Small intestine (tissue), 7 donors: ENCODE results near the gene DECR2. TPM values are rescaled to one million over a fixed set of nuclear protein-coding genes. Genes with fewer than 3 reads are reported as not detected.

Experiments
- DNase-seq, 2 donors: peaks; one replicate each; pipeline versions ENCODE4 v3.0.0 to v3.0.0-alpha.2; 2013
- FAIRE-seq: peaks from 2 replicates; lab custom pipeline; 2012; peaks lifted over from hg19 to GRCh38; lab: Jason Lieb, UNC
- H3K27ac ChIP-seq, 3 donors: one replicate each; pipeline ENCODE4 v1.5.1; 2013; ENCODE audit warnings: low read length in 2 of 3, mild to moderate bottlenecking in 2 of 3, control low read depth in 1 of 3, inconsistent platforms in 1 of 3, low read depth in 1 of 3, moderate library complexity in 1 of 3
- H3K27me3 ChIP-seq, 3 donors: one replicate each; pipeline ENCODE4 v1.6.1; 2013; ENCODE audit warnings: low read length in 3 of 3, inconsistent platforms in 1 of 3; ENCODE audit not compliant: control insufficient read depth in 3 of 3, insufficient read depth in 3 of 3
- H3K36me3 ChIP-seq, 3 donors: one replicate each; pipeline ENCODE4 v1.6.1; 2013; ENCODE audit warnings: low read length in 3 of 3, inconsistent platforms in 1 of 3, low read depth in 1 of 3, mild to moderate bottlenecking in 1 of 3, moderate library complexity in 1 of 3; ENCODE audit not compliant: control insufficient read depth in 3 of 3, insufficient read depth in 2 of 3
- H3K4me1 ChIP-seq, 3 donors: one replicate each; pipeline ENCODE4 v1.6.1; 2013; ENCODE audit warnings: low read length in 2 of 3, inconsistent platforms in 1 of 3, low read depth in 1 of 3, mild to moderate bottlenecking in 1 of 3, moderate library complexity in 1 of 3; ENCODE audit not compliant: control insufficient read depth in 3 of 3, insufficient read depth in 2 of 3
- H3K4me3 ChIP-seq, 3 donors: one replicate each; pipeline ENCODE4 v1.5.1; 2013; ENCODE audit warnings: low read length in 3 of 3, control low read depth in 1 of 3, inconsistent platforms in 1 of 3, low read depth in 1 of 3, mild to moderate bottlenecking in 1 of 3, moderate library complexity in 1 of 3
- H3K9me3 ChIP-seq, 2 donors: one replicate each; pipeline ENCODE4 v1.6.1; 2013; ENCODE audit warnings: low read depth in 1 of 2, low read length in 1 of 2; ENCODE audit not compliant: control insufficient read depth in 2 of 2, insufficient read depth in 1 of 2
- WGBS, 3 donors: extraction: QIAGEN DNeasy Blood & Tissue Kit; methylation state at CpG; one replicate each; pipeline ENCODE4 v1.1.7; 2013; 5-methylcytosine and 5-hydroxymethylcytosine counted together
- polyA plus RNA-seq, 4 donors: library from polyadenylated mRNA; stranded (reverse) in 3 of 4; unstranded in 1 of 4; fragments of 200-250 nt in 3 of 4; fragments of 120-200 nt in 1 of 4; gene quantifications; one replicate each; pipeline versions ENCODE4 v1.2.1 to v1.2.3, GENCODE V29; 2013
- donor health status: healthy with polysubstance abuse.
- donor health status: control.
- donor health status: control.
- donor health status: Bipolar disorder and iron deficiency.
- donor health status: healthy.

Gene DECR2
- polyA plus RNA-seq, 4 donors = 46.7 to 154 (median 99.2) TPM

- H3K27me3 ChIP-seq = no peaks in the 10 kb centered on the region
- peak overlapping the region in 2 of 3 donors; percentile 27 to 82 for H3K27ac ChIP-seq
- H3K4me1 ChIP-seq = peaks cover 0 to 16% (median 4%) of the 10 kb centered on the region in 3 donors
- no peak for DNase-seq
- no peak overlapping the region for H3K4me3 ChIP-seq
- H3K9me3 ChIP-seq = no peaks in the 10 kb centered on the region
- peaks cover 0 to 36% (median 0%) of the 10 kb centered on the region in 3 donors for H3K36me3 ChIP-seq
- WGBS, 3 donors = 78 to 90% (median 83%) methylated on average over 14 of the region's 14 CpGs
- no peak for FAIRE-seq
Observed at GRCh38 chr16:457732-458400, 56.2 kb downstream of the DECR2 start.

- Histone ChIP-seq H3K4me1 (peaks cover 0 to 21% (median 4%) of the 10 kb centered on the region in 3 donors), H3K27me3 (no peaks in the 10 kb centered on the region), H3K9me3 (no peaks in the 10 kb centered on the region), H3K27ac (no peak overlapping the region), H3K36me3 (peaks cover 0 to 53% (median 0%) of the 10 kb centered on the region in 3 donors), H3K4me3 (no peak overlapping the region)
- FAIRE-seq (no peak), DNase-seq (no peak)
- 86 to 92% (median 90%) methylated on average over 7 of the region's 7 CpGs for WGBS, 3 donors
Observed at GRCh38 chr16:459761-460160, 58.1 kb downstream of the DECR2 start.

- no peak for DNase-seq
- 90 to 93% (median 93%) methylated on average over 20 of the region's 20 CpGs for WGBS, 3 donors
- Histone ChIP-seq H3K9me3 (no peaks in the 10 kb centered on the region), H3K27ac (no peak overlapping the region), H3K4me1 (peaks cover 0 to 21% (median 4%) of the 10 kb centered on the region in 3 donors), H3K27me3 (no peaks in the 10 kb centered on the region), H3K36me3 (peaks cover 0 to 60% (median 0%) of the 10 kb centered on the region in 3 donors), H3K4me3 (no peak overlapping the region)
- no peak for FAIRE-seq
Observed at GRCh38 chr16:460787-461186, 59.1 kb downstream of the DECR2 start.

Other genes with a start within 250 kb of the DECR2 start
- 1 to 10 TPM in 1 of 4 donors, not detected in 3; 1.0 TPM for gene HBZ, start 249.2 kb upstream of the DECR2 start, polyA plus RNA-seq
- 1 to 10 TPM in 1 of 4 donors, not detected in 3; 1.8 TPM for gene HBM, start 235.9 kb upstream of the DECR2 start, polyA plus RNA-seq
- 100 to 1,000 TPM in 1 of 4 donors, 10 to 100 TPM in 1, 1 to 10 TPM in 1, not detected in 1; 3.2 to 515 (median 10.7) TPM for gene HBA2, start 229.0 kb upstream of the DECR2 start, polyA plus RNA-seq
- 100 to 1,000 TPM in 1 of 4 donors, 1 to 10 TPM in 2, not detected in 1; 4.2 to 305 (median 4.3) TPM for gene HBA1, start 225.2 kb upstream of the DECR2 start, polyA plus RNA-seq
- gene HBQ1, start 221.4 kb upstream of the DECR2 start, polyA plus RNA-seq = under 1 TPM in 1 of 4 donors, not detected in 3; 0.43 TPM
- gene LUC7L, start 172.4 kb upstream of the DECR2 start, polyA plus RNA-seq = 100 to 1,000 TPM in 2 of 4 donors, 10 to 100 TPM in 2; 56.6 to 136 (median 94.9) TPM
- gene FAM234A, start 167.1 kb upstream of the DECR2 start, polyA plus RNA-seq = 100 to 1,000 TPM in 1 of 4 donors, 10 to 100 TPM in 3; 56.5 to 107 (median 66.3) TPM
- 10 to 100 TPM in 2 of 4 donors, 1 to 10 TPM in 1, under 1 TPM in 1; 0.49 to 20.1 (median 7.4) TPM for gene RGS11, start 125.9 kb upstream of the DECR2 start, polyA plus RNA-seq
- gene ARHGDIG, start 121.3 kb upstream of the DECR2 start, polyA plus RNA-seq = 10 to 100 TPM in 3 of 4 donors, under 1 TPM in 1; 0.32 to 81.6 (median 14.2) TPM
- 10 to 100 TPM in 3 of 4 donors, under 1 TPM in 1; 0.10 to 46.1 (median 28.6) TPM for gene PDIA2, start 118.7 kb upstream of the DECR2 start, polyA plus RNA-seq
- 10 to 100 TPM; 24.5 to 33.6 (median 27.6) TPM for gene AXIN1, start 49.2 kb upstream of the DECR2 start, polyA plus RNA-seq
- 100 to 1,000 TPM in 1 of 4 donors, 10 to 100 TPM in 3; 54.2 to 112 (median 92.1) TPM for gene MRPL28, start 31.3 kb upstream of the DECR2 start, polyA plus RNA-seq
- gene PGAP6, start 19.9 kb upstream of the DECR2 start, polyA plus RNA-seq = 10 to 100 TPM; 48.1 to 76.6 (median 64.9) TPM
- 10 to 100 TPM; 13.0 to 77.2 (median 34.9) TPM for gene NME4, start 4.7 kb upstream of the DECR2 start, polyA plus RNA-seq
- gene RAB11FIP3, start 23.8 kb downstream of the DECR2 start, polyA plus RNA-seq = 100 to 1,000 TPM in 1 of 4 donors, 10 to 100 TPM in 3; 25.4 to 111 (median 37.2) TPM
- 100 to 1,000 TPM in 1 of 4 donors, 10 to 100 TPM in 3; 51.3 to 105 (median 70.2) TPM for gene CAPN15, start 125.8 kb downstream of the DECR2 start, polyA plus RNA-seq
- not detected for gene PRR35, start 158.5 kb downstream of the DECR2 start, polyA plus RNA-seq
- gene NHLRC4, start 165.1 kb downstream of the DECR2 start, polyA plus RNA-seq = 1 to 10 TPM in 1 of 4 donors, under 1 TPM in 2, not detected in 1; 0.45 to 2.2 (median 0.79) TPM
- 10 to 100 TPM; 21.3 to 43.5 (median 28.0) TPM for gene PIGQ, start 168.1 kb downstream of the DECR2 start, polyA plus RNA-seq
- gene RAB40C, start 188.2 kb downstream of the DECR2 start, polyA plus RNA-seq = 10 to 100 TPM; 28.9 to 49.0 (median 34.6) TPM
- 1 to 10 TPM in 3 of 4 donors, under 1 TPM in 1; 0.60 to 7.6 (median 3.6) TPM for gene WFIKKN1, start 229.1 kb downstream of the DECR2 start, polyA plus RNA-seq
- 100 to 1,000 TPM in 3 of 4 donors, 10 to 100 TPM in 1; 54.4 to 135 (median 113) TPM for gene METTL26, start 234.4 kb downstream of the DECR2 start, polyA plus RNA-seq
- 100 to 1,000 TPM in 3 of 4 donors, 10 to 100 TPM in 1; 43.4 to 279 (median 166) TPM for gene MCRIP2, start 239.9 kb downstream of the DECR2 start, polyA plus RNA-seq
- gene WDR90, start 247.5 kb downstream of the DECR2 start, polyA plus RNA-seq = 10 to 100 TPM; 15.7 to 36.5 (median 25.6) TPM